A549 (cell line): ENCODE results near the gene MAFB. TPM values are rescaled to one million over a fixed set of nuclear protein-coding genes. Genes with fewer than 3 reads are reported as not detected.

Experiments used
- ATAC-seq, 2 experiments: fragments of 200-7000 bp in 1 of 2; fragments of >200 bp in 1 of 2; cut with Nextera tagmentation in 1 of 2; cut with Tn5 transposase in 1 of 2; 3 replicates each; pipeline versions ENCODE4 v1.8.0 to v1.9.1; 2018 to 2020; ENCODE audit warnings: mild to moderate bottlenecking in 1 of 2, moderate library complexity in 1 of 2
- CTCF ChIA-PET: fragments of 300-600 bp; sonication (Branson Sonifier 250); formaldehyde crosslinking; extraction: SDS; loops from one replicate; lab custom pipeline; 2021; ENCODE audit warnings: antibody characterized with exemption, inconsistent platforms; lab: Yijun Ruan, JAX
- POLR2A ChIA-PET: fragments of 350-600 bp; formaldehyde crosslinking; extraction: SDS; loops from one replicate; lab custom pipeline; 2021; ENCODE audit warnings: antibody characterized with exemption, inconsistent platforms; lab: Yijun Ruan, JAX
- DNase-seq, 2 experiments: peaks; one replicate each; pipeline versions ENCODE4 v3.0.0 to v3.0.0-alpha.2; 2011 to 2016; ENCODE audit warnings: low read depth in 1 of 2, low spot score in 1 of 2
- FAIRE-seq: peaks from 2 replicates; lab custom pipeline; 2011; peaks lifted over from hg19 to GRCh38; lab: Jason Lieb, UNC
- H3K27ac ChIP-seq, 2 experiments: fragments of >200 bp; sonication (Bioruptor Twin); formaldehyde crosslinking; 3 replicates each; pipeline ENCODE4 v1.5.1; 2016 to 2017
- H3K4me1 ChIP-seq: fragments of >200 bp; sonication (Bioruptor Twin); formaldehyde crosslinking; 3 replicates; pipeline ENCODE4 v1.6.1; 2016
- H3K4me2 ChIP-seq: fragments of >200 bp; sonication (Bioruptor Twin); formaldehyde crosslinking; 3 replicates; pipeline ENCODE4 v1.6.1; 2016
- H3K4me3 ChIP-seq: fragments of >200 bp; sonication (Bioruptor Twin); formaldehyde crosslinking; 3 replicates; pipeline ENCODE4 v1.5.1; 2016
- H3K9me3 ChIP-seq: fragments of >200 bp; sonication (Bioruptor Twin); formaldehyde crosslinking; 3 replicates; pipeline ENCODE4 v1.6.1; 2016
- BHLHE40 ChIP-seq: IDR thresholded peaks from 2 replicates; pipeline ENCODE4 v1.6.1; 2012; ENCODE audit warnings: low read depth, low read length, inconsistent platforms
- CBX2 ChIP-seq: fragments of 200-600 bp; sonication (generic); IDR thresholded peaks from 2 replicates; pipeline ENCODE4 v1.6.1; 2016; ENCODE audit warnings: low read depth, mild to moderate bottlenecking, borderline replicate concordance
- CHD4 ChIP-seq: fragments of 200-600 bp; sonication (generic); IDR thresholded peaks from 2 replicates; pipeline ENCODE4 v1.6.1; 2016; ENCODE audit warnings: antibody characterized with exemption, mild to moderate bottlenecking, borderline replicate concordance
- CTCF ChIP-seq: fragments of >200 bp; sonication (Bioruptor Twin); formaldehyde crosslinking; IDR thresholded peaks from 3 replicates; pipeline ENCODE4 v1.5.1; 2016
- EHMT2 ChIP-seq: fragments of 200-600 bp; sonication (generic); IDR thresholded peaks from 2 replicates; pipeline ENCODE4 v1.6.1; 2016; ENCODE audit warnings: antibody characterized with exemption, low read depth, mild to moderate bottlenecking, moderate library complexity
- FOXS1 ChIP-seq: fragments of 250-450 bp; sonication (Bioruptor Pico); IDR thresholded peaks from 2 replicates; pipeline ENCODE4 v1.5.0; 2020; ENCODE audit warnings: mild to moderate bottlenecking, moderate library complexity
- GATA3 ChIP-seq: IDR thresholded peaks from 2 replicates; pipeline ENCODE4 v1.6.1; 2012; ENCODE audit warnings: borderline replicate concordance
- HEYL ChIP-seq: fragments of 250-450 bp; sonication (Bioruptor Pico); IDR thresholded peaks from 2 replicates; pipeline ENCODE4 v1.8.0; 2021; ENCODE audit warnings: mild to moderate bottlenecking, moderate library complexity
- HMGXB4 ChIP-seq: fragments of 250-450 bp; sonication (Bioruptor Pico); IDR thresholded peaks from 2 replicates; pipeline ENCODE4 v1.5.0; 2021; ENCODE audit warnings: mild to moderate bottlenecking, moderate library complexity, borderline replicate concordance
- KDM1A ChIP-seq: fragments of 200-600 bp; sonication (generic); IDR thresholded peaks from 2 replicates; pipeline ENCODE4 v1.6.1; 2016; ENCODE audit warnings: low read depth, mild to moderate bottlenecking
- MAX ChIP-seq: IDR thresholded peaks from 2 replicates; pipeline ENCODE4 v1.6.1; 2012
- NFE2L2 ChIP-seq: fragments of 150-350 bp; conservative IDR thresholded peaks from 2 replicates; pipeline ENCODE4 v1.6.1; 2014; ENCODE audit warnings: low read length
- PBX3 ChIP-seq: IDR thresholded peaks from 2 replicates; pipeline ENCODE4 v1.6.1; 2012
- POLR2AphosphoS2 ChIP-seq: conservative IDR thresholded peaks from 2 replicates; pipeline ENCODE4 v1.6.1; 2012; ENCODE audit warnings: low read length, improper control_type of control experiment, inconsistent platforms
- RAD21 ChIP-seq, 2 experiments: fragments of >200 bp in 1 of 2; sonication (Bioruptor Twin) in 1 of 2; formaldehyde crosslinking in 1 of 2; IDR thresholded peaks in 1 of 2; conservative IDR thresholded peaks in 1 of 2; 2 replicates in 1 of 2; 3 replicates in 1 of 2; pipeline ENCODE4 v1.6.1; 2012 to 2018; ENCODE audit warnings: inconsistent platforms in 1 of 2
- REST ChIP-seq: fragments of 200-600 bp; sonication (generic); IDR thresholded peaks from 2 replicates; pipeline ENCODE4 v1.6.1; 2016; ENCODE audit warnings: antibody characterized with exemption, mild to moderate bottlenecking, moderate library complexity
- RFX5 ChIP-seq: fragments of 450-650 bp; IDR thresholded peaks from 2 replicates; pipeline ENCODE4 v1.7.1; 2014; ENCODE audit warnings: antibody characterized with exemption, mild to moderate bottlenecking, moderate library complexity
- RNF2 ChIP-seq: fragments of 200-600 bp; sonication (generic); IDR thresholded peaks from 2 replicates; pipeline ENCODE4 v1.6.1; 2016; ENCODE audit warnings: low read depth, mild to moderate bottlenecking, antibody characterized with exemption, moderate library complexity, borderline replicate concordance
- USF2 ChIP-seq: fragments of 450-650 bp; IDR thresholded peaks from 2 replicates; pipeline ENCODE4 v1.6.1; 2014; ENCODE audit warnings: antibody characterized with exemption
- WGBS: methylation state at CpG from one replicate; pipeline ENCODE4 v1.1.6; 2017; ENCODE audit errors: missing lambda C conversion rate; 5-methylcytosine and 5-hydroxymethylcytosine counted together
- polyA plus RNA-seq, 4 experiments: library from polyadenylated mRNA; depleted of rRNA in 3 of 4; stranded (reverse); fragments of >200 nt; fragmentation: RNase III in 1 of 4; extraction: RNeasy Plus Mini Kit Qiagen cat#74134 plus additional on column Dnase treatment in 1 of 4; gene quantifications; 2 replicates in 3 of 4; 3 replicates in 1 of 4; pipeline ENCODE4 v1.2.3, GENCODE V29; 2011 to 2017

The MAFB gene
- polyA plus RNA-seq, 2 of the 4 experiments (the other 2 are of a cell fraction): 0.04 TPM; not detected in 1

GRCh38 chr20:40705413-40705812 lies 16.4 kb upstream of the MAFB start:
- no peaks in the 10 kb centered on the region for H3K9me3 ChIP-seq
- no peaks in the 10 kb centered on the region for H3K4me1 ChIP-seq
- CTCF ChIA-PET: interaction anchor here (1.1 to 1.8 kb wide), 3 partner anchors 14 to 1437 kb away, joined by 3 to 4 read pairs (median 3); no protein-coding TSS in a partner anchor
- POLR2A ChIA-PET: no interaction called here
- DNase-seq (no peak), FAIRE-seq (no peak), ATAC-seq (no peak)
- H3K27ac ChIP-seq: no peak overlapping the region
- H3K4me3 ChIP-seq: no peak overlapping the region
- 7% methylated on average over 3 of the region's 3 CpGs for WGBS
- TF ChIP-seq GATA3 (no peak), CTCF (no peak), RFX5 (no peak), RAD21 (conservative IDR thresholded peaks at IDR 0.05 in 1 of 2, IDR thresholded peaks at IDR 0.05 in 1 of 2) (no peak), CHD4 (no peak), PBX3 (no peak), HEYL (no peak), REST (no peak), BHLHE40 (no peak), POLR2AphosphoS2 (no peak), NFE2L2 (no peak), CBX2 (no peak), RNF2 (no peak), HMGXB4 (no peak), USF2 (no peak), FOXS1 (CRISPR knock-in tag) (no peak)
- TF ChIP-seq, all 56 proteins: peak for 0
- H3K4me2 ChIP-seq: no peak overlapping the region

GRCh38 chr20:40704828-40705227 lies 15.8 kb upstream of the MAFB start:
- no peak for ATAC-seq
- no peak overlapping the region for H3K27ac ChIP-seq
- DNase-seq: no peak
- TF ChIP-seq POLR2AphosphoS2 (no peak), RNF2 (no peak), KDM1A (no peak), MAX (no peak), EHMT2 (no peak)
- no peak overlapping the region for H3K4me3 ChIP-seq
- no peak overlapping the region for H3K4me2 ChIP-seq
- no peak for FAIRE-seq
- ChIA-PET POLR2A (no interaction called here), CTCF (interaction anchor here (1.1 to 1.8 kb wide), 3 partner anchors 11 to 1436 kb away, joined by 3 to 4 read pairs (median 4); no protein-coding TSS in a partner anchor)
- 22% methylated on average over 4 of the region's 4 CpGs for WGBS
- no peaks in the 10 kb centered on the region for H3K9me3 ChIP-seq
- no peaks in the 10 kb centered on the region for H3K4me1 ChIP-seq
